Keratinocyte (primary cell): ENCODE measurements around the gene CHN2. TPM values are rescaled to one million over a fixed set of nuclear protein-coding genes. Genes with fewer than 3 reads are reported as not detected.

Experiments
- DNase-seq: peaks from one replicate; pipeline ENCODE4 v3.0.0-alpha.2; 2011; ENCODE audit warnings: low read depth, missing footprints, low spot score
- FAIRE-seq: peaks from 2 replicates; lab custom pipeline; 2011; peaks lifted over from hg19 to GRCh38; lab: Jason Lieb, UNC
- H2AFZ ChIP-seq: 2 replicates; pipeline ENCODE4 v1.6.0; 2012; ENCODE audit warnings: low read length, control low read depth, inconsistent platforms; ENCODE audit not compliant: control insufficient read depth
- H3K27ac ChIP-seq: 2 replicates; pipeline ENCODE4 v1.5.1; 2011; ENCODE audit warnings: low read length; ENCODE audit not compliant: control insufficient read depth, insufficient read depth
- H3K27me3 ChIP-seq: 3 replicates; pipeline ENCODE4 v1.6.0; 2011; ENCODE audit warnings: low read length; ENCODE audit not compliant: control insufficient read depth, insufficient read depth; ENCODE audit errors: extremely low read depth
- H3K36me3 ChIP-seq, 2 experiments: 2 replicates in 1 of 2; 3 replicates in 1 of 2; pipeline ENCODE4 v1.5.1; 2011; ENCODE audit warnings: low read length in 2 of 2, mild to moderate bottlenecking in 1 of 2; ENCODE audit not compliant: control insufficient read depth in 2 of 2, insufficient read depth in 2 of 2; ENCODE audit errors: extremely low read depth in 1 of 2
- H3K4me1 ChIP-seq: 3 replicates; pipeline ENCODE4 v1.5.1; 2011; ENCODE audit warnings: low read length; ENCODE audit not compliant: control insufficient read depth, insufficient read depth; ENCODE audit errors: extremely low read depth
- H3K4me2 ChIP-seq: 3 replicates; pipeline ENCODE4 v1.6.0; 2011; ENCODE audit warnings: low read depth, low read length; ENCODE audit not compliant: control insufficient read depth, insufficient read depth; ENCODE audit errors: extremely low read depth
- H3K4me3 ChIP-seq, 3 experiments: fragments of 200-600 bp in 1 of 3; sonication (generic) in 1 of 3; 2 replicates in 2 of 3; 3 replicates in 1 of 3; pipeline ENCODE4 v1.5.1; 2011 to 2016; ENCODE audit warnings: low read length in 3 of 3, mild to moderate bottlenecking in 3 of 3, control low read depth in 2 of 3, inconsistent platforms in 1 of 3, low read depth in 1 of 3, mixed read lengths in 1 of 3, mixed run types in 1 of 3, moderate library complexity in 1 of 3; ENCODE audit not compliant: control insufficient read depth in 2 of 3, insufficient read depth in 2 of 3; ENCODE audit errors: extremely low read depth in 1 of 3
- H3K79me2 ChIP-seq: 2 replicates; pipeline ENCODE4 v1.6.0; 2012; ENCODE audit warnings: low read length; ENCODE audit not compliant: control insufficient read depth, insufficient read depth
- H3K9ac ChIP-seq: 3 replicates; pipeline ENCODE4 v1.6.0; 2011; ENCODE audit warnings: low read length; ENCODE audit not compliant: control insufficient read depth, insufficient read depth; ENCODE audit errors: extremely low read depth
- H3K9me1 ChIP-seq: 3 replicates; pipeline ENCODE4 v1.6.0; 2011; ENCODE audit warnings: low read length; ENCODE audit not compliant: control insufficient read depth, insufficient read depth; ENCODE audit errors: extremely low read depth
- H3K9me3 ChIP-seq: 2 replicates; pipeline ENCODE4 v1.5.1; 2012; ENCODE audit warnings: low read depth, low read length; ENCODE audit not compliant: control insufficient read depth
- H4K20me1 ChIP-seq: 3 replicates; pipeline ENCODE4 v1.6.0; 2011; ENCODE audit warnings: low read length; ENCODE audit not compliant: control insufficient read depth, insufficient read depth; ENCODE audit errors: extremely low read depth
- CTCF ChIP-seq, 3 experiments: IDR thresholded peaks in 1 of 3; conservative IDR thresholded peaks in 1 of 3; optimal IDR thresholded peaks in 1 of 3; 2 replicates in 2 of 3; 3 replicates in 1 of 3; pipeline versions ENCODE3 to v1.5.1; 2011; ENCODE audit warnings: low read length in 3 of 3, mild to moderate bottlenecking in 3 of 3, moderate library complexity in 2 of 3, control low read depth in 1 of 3, inconsistent platforms in 1 of 3; ENCODE audit not compliant: insufficient read depth in 2 of 3; ENCODE audit errors: extremely low read depth in 1 of 3
- EZH2 ChIP-seq: IDR thresholded peaks from one replicate; pipeline ENCODE4 v1.6.1; 2012; ENCODE audit warnings: inconsistent platforms, mild to moderate bottlenecking, low read length, moderate library complexity
- dilution Hi-C: fragments of 300-500 bp; cut with MboI; formaldehyde crosslinking; loops from one replicate; pipeline ENCODE4 v1.7.0; 2020; ENCODE audit warnings: low sequenced_read_pairs; ENCODE audit not compliant: extremely low pct_ligation_motif_present
- polyA plus RNA-seq, 5 experiments: library from polyadenylated mRNA; depleted of rRNA in 3 of 5; stranded (reverse) in 3 of 5; stranded (forward) in 1 of 5; unstranded in 1 of 5; fragments of >200 nt; gene quantifications; 1 replicate in 1 of 5; 2 replicates in 3 of 5; 3 replicates in 1 of 5; pipeline versions ENCODE4 v1.2.1 to v1.2.3, GENCODE V29; 2011 to 2012; ENCODE audit warnings: missing spikeins in 2 of 5, low read depth in 1 of 5, low replicate concordance in 1 of 5

The CHN2 gene
- polyA plus RNA-seq, 1 donor (not counting 4 experiments of a cell fraction or from before 2014, with no cell fraction given) = 1.8 TPM

- H3K4me1 ChIP-seq = no peaks in the 10 kb centered on the region
- H2AFZ ChIP-seq = no peak overlapping the region
- no peak overlapping the region for H3K4me2 ChIP-seq
- H3K9me1 ChIP-seq = no peaks in the 10 kb centered on the region
- no peaks in the 10 kb centered on the region for H3K27me3 ChIP-seq
- dilution Hi-C loops = no loop called here
- H4K20me1 ChIP-seq = no peaks in the 10 kb centered on the region
- no peaks in the 10 kb centered on the region for H3K79me2 ChIP-seq
- FAIRE-seq (no peak), DNase-seq (no peak)
- H3K9me3 ChIP-seq = no peaks in the 10 kb centered on the region
- no peak overlapping the region for H3K27ac ChIP-seq
- no peak overlapping the region for H3K4me3 ChIP-seq
- no peak overlapping the region for H3K9ac ChIP-seq
- H3K36me3 ChIP-seq = no peaks in the 10 kb centered on the region
- no peak for TF ChIP-seq CTCF (optimal IDR thresholded peaks at IDR 0.05 in 1 of 3, IDR thresholded peaks at IDR 0.05 in 1 of 3, conservative IDR thresholded peaks at IDR 0.05 in 1 of 3; ENCODE audit: extremely low read depth in 1 of 3, insufficient read depth in 2 of 3, low read length in 3 of 3)
- TF ChIP-seq EZH2 = no peak
Measured at GRCh38 chr7:29320577-29320976, 126.0 kb downstream of the CHN2 start.

- no peak overlapping the region for H3K9ac ChIP-seq
- H3K4me3 ChIP-seq = no peak overlapping the region
- no peak overlapping the region for H3K4me2 ChIP-seq
- H3K27me3 ChIP-seq = no peaks in the 10 kb centered on the region
- dilution Hi-C loops = no loop called here
- H3K4me1 ChIP-seq = no peaks in the 10 kb centered on the region
- H3K27ac ChIP-seq = no peak overlapping the region
- H4K20me1 ChIP-seq = no peaks in the 10 kb centered on the region
- H3K9me3 ChIP-seq = no peaks in the 10 kb centered on the region
- no peaks in the 10 kb centered on the region for H3K79me2 ChIP-seq
- TF ChIP-seq CTCF (optimal IDR thresholded peaks at IDR 0.05 in 1 of 3, IDR thresholded peaks at IDR 0.05 in 1 of 3, conservative IDR thresholded peaks at IDR 0.05 in 1 of 3; ENCODE audit: extremely low read depth in 1 of 3, insufficient read depth in 2 of 3, low read length in 3 of 3) = no peak
- no peak for TF ChIP-seq EZH2
- H3K36me3 ChIP-seq = no peaks in the 10 kb centered on the region
- H3K9me1 ChIP-seq = no peaks in the 10 kb centered on the region
- FAIRE-seq (no peak), DNase-seq (no peak)
- H2AFZ ChIP-seq = no peak overlapping the region
Measured at GRCh38 chr7:29322023-29322712, 127.6 kb downstream of the CHN2 start.
